ENCODE measurements around the gene ZNF423. TPM values are rescaled to one million over a fixed set of nuclear protein-coding genes. Genes with fewer than 3 reads are reported as not detected.

Gene ZNF423
- total and polyA plus RNA-seq, 9 of the 15 experiments (the other 6 are each of a cell fraction or from before 2014, with no cell fraction given), result not detected

GRCh38 chr16:49665482-49666230, 190.3 kb downstream of the ZNF423 start (continued):
- TF ChIP-seq SRSF1 (IDR thresholded peaks at IDR 0.05; ENCODE audit: low read depth, low read length), result no peak
- TF ChIP-seq SREBF1 (IDR thresholded peaks at IDR 0.05; ENCODE audit: borderline replicate concordance, low read depth, low read length), result no peak
- no peak for TF ChIP-seq HMBOX1 (IDR thresholded peaks at IDR 0.05)

GRCh38 chr16:49664221-49665215, 191.4 kb downstream of the ZNF423 start:
- BruUV-seq (replicated peaks), result no TSS peak
- in situ Hi-C loops (cut with MboI), result no loop called here
- DNase-seq (ENCODE audit: extremely low read depth in 1 of 4, low spot score in 3 of 4) (no peak), ATAC-seq (no peak), FAIRE-seq (no peak)
- intact Hi-C loops (cut with micrococcal nuclease), result no loop called here
- Histone ChIP-seq H3K9me1 (ENCODE audit: control insufficient read depth, insufficient read depth, low read length) (no peaks in the 10 kb centered on the region), H4K20me1 (replicated peaks; ENCODE audit: control insufficient read depth, insufficient read depth, low read length) (no peaks in the 10 kb centered on the region), H2AFZ (ENCODE audit: low read depth, low read length) (no peak overlapping the region), H3K4me2 (ENCODE audit: insufficient read depth, low read length) (no peak overlapping the region), H3K27me3 (ENCODE audit: control insufficient read depth in 2 of 2, insufficient read depth in 2 of 2, low read length in 2 of 2) (peaks cover 13 to 51% of the 10 kb centered on the region in 2 experiments; a peak in 4 of 5 replicates), H3K36me3 (ENCODE audit: control insufficient read depth, insufficient read depth, low read length) (no peaks in the 10 kb centered on the region), H3K9ac (ENCODE audit: insufficient read depth in 1 of 2, low read depth in 2 of 2, low read length in 2 of 2) (no peak overlapping the region; a peak in 1 of 4 replicates), H3K4me3 (no peak overlapping the region), H3K4me1 (replicated peaks in 1 of 2; ENCODE audit: control insufficient read depth in 2 of 2, insufficient read depth in 2 of 2, low read length in 2 of 2) (no peaks in the 10 kb centered on the region), H3K27ac (ENCODE audit: extremely low read depth, low read depth, low read length) (no peak overlapping the region), H3K9me3 (replicated peaks; ENCODE audit: control insufficient read depth, insufficient read depth, low read depth, low read length) (no peaks in the 10 kb centered on the region), H3K79me2 (ENCODE audit: control insufficient read depth, insufficient read depth, low read length) (no peaks in the 10 kb centered on the region)
- ChIA-PET POLR2A (interaction anchor here (0.6 to 0.9 kb wide), 3 partner anchors 11 to 927 kb away, joined by 3 to 5 read pairs (median 4); no protein-coding TSS in a partner anchor), CTCF (ENCODE audit: low intra/inter-chr PET ratio) (no interaction called here)
- WGBS (ENCODE audit: insufficient coverage, low coverage, missing lambda C conversion rate), result 1% methylated on average over 26 of the region's 37 CpGs
- TF ChIP-seq, protein P1, sequence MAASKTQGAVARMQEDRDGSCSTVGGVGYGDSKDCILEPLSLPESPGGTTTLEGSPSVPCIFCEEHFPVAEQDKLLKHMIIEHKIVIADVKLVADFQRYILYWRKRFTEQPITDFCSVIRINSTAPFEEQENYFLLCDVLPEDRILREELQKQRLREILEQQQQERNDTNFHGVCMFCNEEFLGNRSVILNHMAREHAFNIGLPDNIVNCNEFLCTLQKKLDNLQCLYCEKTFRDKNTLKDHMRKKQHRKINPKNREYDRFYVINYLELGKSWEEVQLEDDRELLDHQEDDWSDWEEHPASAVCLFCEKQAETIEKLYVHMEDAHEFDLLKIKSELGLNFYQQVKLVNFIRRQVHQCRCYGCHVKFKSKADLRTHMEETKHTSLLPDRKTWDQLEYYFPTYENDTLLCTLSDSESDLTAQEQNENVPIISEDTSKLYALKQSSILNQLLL (CRISPR knock-in tag; IDR thresholded peaks at IDR 0.05; ENCODE audit: borderline replicate concordance), result no peak
- TF ChIP-seq NR2F6 (CRISPR knock-in tag; IDR thresholded peaks at IDR 0.05) (no peak), ATF6 (CRISPR knock-in tag; IDR thresholded peaks at IDR 0.05) (no peak), TRIM24 (IDR thresholded peaks at IDR 0.05) (no peak), SMARCA5 (IDR thresholded peaks at IDR 0.05) (no peak), ZFP30 (CRISPR knock-in tag; IDR thresholded peaks at IDR 0.05; ENCODE audit: borderline replicate concordance) (no peak), ZFX (CRISPR knock-in tag; IDR thresholded peaks at IDR 0.05) (no peak), MYNN (IDR thresholded peaks at IDR 0.05) (no peak), MYNN (CRISPR knock-in tag; IDR thresholded peaks at IDR 0.05) (no peak), FOXJ3 (CRISPR knock-in tag; IDR thresholded peaks at IDR 0.05) (no peak), DPF2 (IDR thresholded peaks at IDR 0.05) (no peak), KAT2B (IDR thresholded peaks at IDR 0.05; ENCODE audit: low read depth, low read length) (no peak), ELF4 (CRISPR knock-in tag; IDR thresholded peaks at IDR 0.05) (no peak)
